Stimulated activated naive CD8-positive, alpha-beta T cell treated with anti-CD3 and anti-CD28 coated beads, Interleukin-15, Interleukin-2, amounts not matched to agents 100 U/mL and 50 U/mL, for 24 hours (primary cell): ENCODE measurements around the gene CUL3.

ENCODE experiments used
- ATAC-seq: fragments of 150-1000 bp; cut with Tn5 transposase; one replicate; pipeline ENCODE4 v1.10.0; 2021
- DNase-seq: peaks from one replicate; pipeline ENCODE4 v3.0.0; 2021

Gene CUL3

GRCh38 chr2:224469374-224469964 lies 115.7 kb downstream of the CUL3 start:
- no peak for DNase-seq
- ATAC-seq: no peak

GRCh38 chr2:224466304-224466895 lies 118.8 kb downstream of the CUL3 start:
- DNase-seq: no peak
- ATAC-seq: no peak

- no peak for DNase-seq
- ATAC-seq: no peak
Observed at GRCh38 chr2:224461391-224461790, 123.8 kb downstream of the CUL3 start.

- DNase-seq (no peak), ATAC-seq (no peak)
Observed at GRCh38 chr2:224457408-224458096, 127.6 kb downstream of the CUL3 start.

GRCh38 chr2:224453892-224454291 lies 131.3 kb downstream of the CUL3 start:
- ATAC-seq (no peak), DNase-seq (no peak)

- DNase-seq: no peak
- no peak for ATAC-seq
Observed at GRCh38 chr2:224449212-224450147, 135.7 kb downstream of the CUL3 start.

- no peak for ATAC-seq
- DNase-seq: no peak
Observed at GRCh38 chr2:224448236-224448635, 136.9 kb downstream of the CUL3 start.

GRCh38 chr2:224444783-224445182 lies 140.4 kb downstream of the CUL3 start:
- ATAC-seq: no peak
- no peak for DNase-seq

- DNase-seq: no peak
- no peak for ATAC-seq
Observed at GRCh38 chr2:224444021-224444420, 141.1 kb downstream of the CUL3 start.

- DNase-seq (peak; percentile 14), ATAC-seq (peak; percentile 55)
Observed at GRCh38 chr2:224442071-224442967, 142.8 kb downstream of the CUL3 start.

- no peak for DNase-seq
- no peak for ATAC-seq
Observed at GRCh38 chr2:224440988-224441387, 144.2 kb downstream of the CUL3 start.

- ATAC-seq: no peak
- DNase-seq: no peak
Observed at GRCh38 chr2:224438726-224439125, 146.4 kb downstream of the CUL3 start.

- ATAC-seq: peak; percentile 55
- DNase-seq: no peak
Observed at GRCh38 chr2:224436634-224437033, 148.5 kb downstream of the CUL3 start.

- DNase-seq: no peak
- ATAC-seq: no peak
Observed at GRCh38 chr2:224434618-224435017, 150.5 kb downstream of the CUL3 start.

GRCh38 chr2:224433442-224433841 lies 151.7 kb downstream of the CUL3 start:
- ATAC-seq (no peak), DNase-seq (no peak)

GRCh38 chr2:224432003-224432579 lies 153.1 kb downstream of the CUL3 start:
- DNase-seq (no peak), ATAC-seq (no peak)

- DNase-seq (no peak), ATAC-seq (no peak)
Observed at GRCh38 chr2:224429441-224429810, 155.7 kb downstream of the CUL3 start.

GRCh38 chr2:224428787-224429440 lies 156.2 kb downstream of the CUL3 start:
- ATAC-seq (no peak), DNase-seq (no peak)

GRCh38 chr2:224427471-224427870 lies 157.7 kb downstream of the CUL3 start:
- no peak for ATAC-seq

GRCh38 chr2:224426656-224427055 lies 158.5 kb downstream of the CUL3 start:
- ATAC-seq (no peak), DNase-seq (no peak)

More at GRCh38 chr2:224427471-224427870, 157.7 kb downstream of the CUL3 start:
- DNase-seq: no peak

GRCh38 chr2:224421065-224421464 lies 164.1 kb downstream of the CUL3 start:
- DNase-seq (no peak), ATAC-seq (no peak)
